IPS DF 4.7 (cell line): ENCODE measurements around the gene ERO1A.

Source experiments
- DNase-seq: peaks from one replicate; pipeline ENCODE4 v3.0.0-alpha.2; 2013; ENCODE audit warnings: low spot score; ENCODE audit errors: extremely low read depth

The ERO1A gene

GRCh38 chr14:52609445-52610044, 85.8 kb downstream of the ERO1A start:
- DNase-seq = no peak

GRCh38 chr14:52607061-52607460, 88.3 kb downstream of the ERO1A start:
- no peak for DNase-seq

- no peak for DNase-seq
Observed at GRCh38 chr14:52602131-52602530, 93.2 kb downstream of the ERO1A start.

- no peak for DNase-seq
Observed at GRCh38 chr14:52599974-52600373, 95.4 kb downstream of the ERO1A start.

- no peak for DNase-seq
Observed at GRCh38 chr14:52598568-52598967, 96.8 kb downstream of the ERO1A start.

GRCh38 chr14:52596861-52597260, 98.5 kb downstream of the ERO1A start:
- no peak for DNase-seq

- no peak for DNase-seq
Observed at GRCh38 chr14:52596320-52596719, 99.0 kb downstream of the ERO1A start.

GRCh38 chr14:52590318-52590717, 105.0 kb downstream of the ERO1A start:
- DNase-seq = no peak
